Psoas muscle (tissue), 8 donors: ENCODE measurements around the gene LCN10. TPM values are rescaled to one million over a fixed set of nuclear protein-coding genes. Genes with fewer than 3 reads are reported as not detected.
A peak's percentile ranks its signal among the peaks of the same experiment; 100 is the strongest.

Source experiments
- ATAC-seq, 4 donors: fragments of 200-7000 bp; cut with Tn5 transposase; one replicate each; pipeline ENCODE4 v1.9.1; 2020; ENCODE audit warnings: moderate library complexity in 3 of 4, mild to moderate bottlenecking in 2 of 4
- DNase-seq, 2 donors: peaks; one replicate each; pipeline ENCODE4 v3.0.0-alpha.2; 2020
- H3K27ac ChIP-seq: fragments of 200-600 bp; one replicate; pipeline ENCODE4 v1.8.0; 2022
- H3K27me3 ChIP-seq, 3 donors: fragments of 200-600 bp in 1 of 3; one replicate each; pipeline versions ENCODE4 v1.6.1 to v1.8.0; 2013 to 2022; ENCODE audit warnings: low read length in 2 of 3, mild to moderate bottlenecking in 2 of 3, moderate library complexity in 1 of 3; ENCODE audit not compliant: insufficient read depth in 3 of 3
- H3K36me3 ChIP-seq, 2 donors: fragments of 200-600 bp in 1 of 2; one replicate each; pipeline versions ENCODE4 v1.6.1 to v1.8.0; 2013 to 2022; ENCODE audit warnings: low read depth in 1 of 2, mild to moderate bottlenecking in 1 of 2, moderate library complexity in 1 of 2; ENCODE audit not compliant: insufficient read depth in 1 of 2
- H3K4me1 ChIP-seq: fragments of 200-600 bp; one replicate; pipeline ENCODE4 v1.8.0; 2022
- H3K4me3 ChIP-seq: fragments of 200-600 bp; one replicate; pipeline ENCODE4 v1.8.0; 2022; ENCODE audit warnings: mild to moderate bottlenecking
- H3K9me3 ChIP-seq: fragments of 200-600 bp; one replicate; pipeline ENCODE4 v1.8.0; 2022
- WGBS, 3 donors: extraction: QIAGEN DNeasy Blood & Tissue Kit; methylation state at CpG; one replicate each; pipeline versions ENCODE4 v1.1.6 to v1.1.7; 2013; 5-methylcytosine and 5-hydroxymethylcytosine counted together
- intact Hi-C, 2 donors: fragments of 100-400 bp; cut with DNase I; formaldehyde crosslinking; loops; one replicate each; pipeline versions ENCODE4 v1.11.0 to v1.14.2; 2022
- polyA plus RNA-seq, 3 donors: library from polyadenylated mRNA; stranded (reverse); fragments of 200-250 nt; gene quantifications; one replicate each; pipeline ENCODE4 v1.2.3, GENCODE V29; 2013
- total RNA-seq, 4 donors: library from RNA; stranded (reverse); fragmentation: NEBNext Ultra II Directional in 2 of 4; extraction: Animal tissue kit (Norgen Biotek cat#: 25700) in 2 of 4; gene quantifications; one replicate each; pipeline versions ENCODE4 v1.2.1 to v1.2.4, GENCODE V29; 2021 to 2023
- TF ChIP-seq, protein P1 (sequence below): fragments of 200-600 bp; IDR thresholded peaks from one replicate; pipeline ENCODE4 v1.8.0; 2022; ENCODE audit warnings: antibody characterized with exemption
- donor health status: healthy with polysubstance abuse.
- donor health status: DM: no; HTN: no; CAD: no; lungs with moderate emphysema.
- donor health status: Bipolar disorder and iron deficiency.
- donor health status: healthy.
- donor health status: DM: yes; HTN: yes; CAD: no.
- donor health status: DM: no; HTN: no; CAD: no.
- donor health status: DM: no; HTN: no; CAD: no.
- donor health status: DM: yes; HTN: yes; CAD: no.

LCN10 gene
- total and polyA plus RNA-seq, 7 donors, result 3.0 to 4.9 (median 4.0) TPM; not detected in 1

- DNase-seq (no peak), ATAC-seq (peak in 1 of 4 donors; percentile 22)
- Histone ChIP-seq H3K9me3 (no peaks in the 10 kb centered on the region), H3K27me3 (no peaks in the 10 kb centered on the region), H3K4me1 (peaks cover 36% of the 10 kb centered on the region), H3K4me3 (peak overlapping the region; percentile 86), H3K36me3 (peaks cover 8 to 53% of the 10 kb centered on the region in 2 donors), H3K27ac (peak overlapping the region; percentile 76)
- TF ChIP-seq, protein P1, sequence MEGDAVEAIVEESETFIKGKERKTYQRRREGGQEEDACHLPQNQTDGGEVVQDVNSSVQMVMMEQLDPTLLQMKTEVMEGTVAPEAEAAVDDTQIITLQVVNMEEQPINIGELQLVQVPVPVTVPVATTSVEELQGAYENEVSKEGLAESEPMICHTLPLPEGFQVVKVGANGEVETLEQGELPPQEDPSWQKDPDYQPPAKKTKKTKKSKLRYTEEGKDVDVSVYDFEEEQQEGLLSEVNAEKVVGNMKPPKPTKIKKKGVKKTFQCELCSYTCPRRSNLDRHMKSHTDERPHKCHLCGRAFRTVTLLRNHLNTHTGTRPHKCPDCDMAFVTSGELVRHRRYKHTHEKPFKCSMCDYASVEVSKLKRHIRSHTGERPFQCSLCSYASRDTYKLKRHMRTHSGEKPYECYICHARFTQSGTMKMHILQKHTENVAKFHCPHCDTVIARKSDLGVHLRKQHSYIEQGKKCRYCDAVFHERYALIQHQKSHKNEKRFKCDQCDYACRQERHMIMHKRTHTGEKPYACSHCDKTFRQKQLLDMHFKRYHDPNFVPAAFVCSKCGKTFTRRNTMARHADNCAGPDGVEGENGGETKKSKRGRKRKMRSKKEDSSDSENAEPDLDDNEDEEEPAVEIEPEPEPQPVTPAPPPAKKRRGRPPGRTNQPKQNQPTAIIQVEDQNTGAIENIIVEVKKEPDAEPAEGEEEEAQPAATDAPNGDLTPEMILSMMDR, result peak; percentile 34
- WGBS, 3 donors, result 23 to 32% (median 28%) methylated on average over 18 of the region's 18 CpGs
- intact Hi-C loops, result no loop called here
Measured at GRCh38 chr9:136726631-136727191, 16.0 kb downstream of the LCN10 start.

DNA sequence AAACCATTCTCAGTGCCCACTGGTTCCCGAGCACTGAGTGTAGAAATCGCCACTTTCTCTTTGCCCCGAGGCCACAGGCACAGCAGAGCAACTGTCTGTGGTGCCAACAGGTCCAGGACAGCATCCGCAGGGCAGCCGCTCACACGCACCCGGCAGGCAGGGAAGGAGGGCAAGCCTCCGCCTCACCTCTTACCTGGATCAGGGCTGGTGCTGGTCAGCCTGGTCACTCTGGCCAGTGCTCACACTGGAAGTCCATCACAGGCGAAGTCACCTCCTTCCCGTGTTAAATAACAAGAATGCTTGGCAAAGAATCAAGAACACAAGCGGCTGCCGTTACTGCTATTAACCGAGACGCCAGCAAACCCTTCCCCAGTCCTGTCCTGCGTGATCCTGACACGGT lies 16.6 kb downstream of the LCN10 start:
- Histone ChIP-seq H3K27me3 (no peaks in the 10 kb centered on the region), H3K4me3 (peak overlapping the region; percentile 86), H3K9me3 (no peaks in the 10 kb centered on the region), H3K36me3 (peaks cover 8 to 59% of the 10 kb centered on the region in 2 donors), H3K4me1 (peaks cover 41% of the 10 kb centered on the region), H3K27ac (no peak overlapping the region)
- no peak for DNase-seq
- 45 to 59% (median 54%) methylated on average over 16 of the region's 16 CpGs for WGBS, 3 donors
- ATAC-seq, result no peak
- TF ChIP-seq, protein P1, result no peak
- intact Hi-C loops, result no loop called here

DNA sequence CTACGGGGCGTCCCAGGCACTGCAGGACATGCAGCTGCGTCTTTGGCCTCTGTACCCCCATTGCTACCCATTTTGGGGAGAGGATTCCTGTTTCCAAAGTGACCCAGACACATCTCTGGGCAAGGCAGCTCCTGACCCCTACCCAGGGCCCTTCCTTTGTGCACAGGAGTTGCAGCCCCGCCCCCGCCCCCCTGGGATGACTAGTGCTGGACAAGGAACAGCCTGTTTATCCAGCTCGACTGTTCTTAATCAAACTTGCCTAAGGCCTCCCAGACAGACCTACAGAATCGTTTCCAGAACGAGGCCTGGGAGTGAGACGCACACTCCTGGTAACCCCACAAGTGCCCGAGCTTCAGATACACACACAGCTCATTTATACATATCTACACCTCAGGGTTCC lies 17.1 kb downstream of the LCN10 start:
- TF ChIP-seq, protein P1, result no peak
- H3K4me1 ChIP-seq, result peaks cover 41% of the 10 kb centered on the region
- intact Hi-C loops, result no loop called here

GRCh38 chr9:136724772-136725171 lies 18.0 kb downstream of the LCN10 start:
- intact Hi-C loops, result no loop called here
- H3K4me3 ChIP-seq, result no peak overlapping the region
- TF ChIP-seq, protein P1, result no peak
- peaks cover 8 to 61% of the 10 kb centered on the region in 2 donors for H3K36me3 ChIP-seq
- no peaks in the 10 kb centered on the region for H3K9me3 ChIP-seq
- DNase-seq (no peak), ATAC-seq (no peak)
- peaks cover 41% of the 10 kb centered on the region for H3K4me1 ChIP-seq
- no peaks in the 10 kb centered on the region for H3K27me3 ChIP-seq
- 69 to 75% (median 74%) methylated on average over 7 of the region's 7 CpGs for WGBS, 3 donors
- H3K27ac ChIP-seq, result no peak overlapping the region

More for the DNA sequence above, 17.1 kb downstream of the LCN10 start:
- H3K27me3 ChIP-seq, result no peaks in the 10 kb centered on the region
- ATAC-seq (no peak), DNase-seq (no peak)
- WGBS, 3 donors, result 75 to 82% (median 76%) methylated on average over 9 to 10 of the region's 10 CpGs
- peak overlapping the region; percentile 86 for H3K4me3 ChIP-seq
- peaks cover 8 to 61% of the 10 kb centered on the region in 2 donors for H3K36me3 ChIP-seq
- no peaks in the 10 kb centered on the region for H3K9me3 ChIP-seq
- no peak overlapping the region for H3K27ac ChIP-seq

GRCh38 chr9:136723989-136724388 lies 18.8 kb downstream of the LCN10 start:
- H3K4me1 ChIP-seq, result peaks cover 36% of the 10 kb centered on the region
- peaks cover 8 to 61% of the 10 kb centered on the region in 2 donors for H3K36me3 ChIP-seq
- intact Hi-C loops, result no loop called here
- DNase-seq (no peak), ATAC-seq (no peak)
- H3K27ac ChIP-seq, result no peak overlapping the region
- TF ChIP-seq, protein P1, result no peak
- no peak overlapping the region for H3K4me3 ChIP-seq
- 95 to 99% (median 95%) methylated on average over 8 of the region's 8 CpGs for WGBS, 3 donors
- no peaks in the 10 kb centered on the region for H3K27me3 ChIP-seq
- no peaks in the 10 kb centered on the region for H3K9me3 ChIP-seq
